H1 (cell line): ENCODE measurements around the gene STX16. TPM values are rescaled to one million over a fixed set of nuclear protein-coding genes. Genes with fewer than 3 reads are reported as not detected.

Experiments
- CTCF ChIA-PET: fragments of 300-600 bp; sonication (Branson Sonifier 250); formaldehyde crosslinking; loops from one replicate; lab custom pipeline; 2021; ENCODE audit not compliant: partially characterized antibody; lab: Charles Lee
- POLR2A ChIA-PET: fragments of 300-600 bp; sonication (Branson Sonifier 250); formaldehyde crosslinking; loops from one replicate; lab custom pipeline; 2021; ENCODE audit warnings: inconsistent platforms; ENCODE audit not compliant: partially characterized antibody; lab: Charles Lee
- DNase-seq, 2 experiments: peaks; one replicate each; pipeline versions ENCODE4 v3.0.0 to v3.0.0-alpha.2; 2010 to 2022; ENCODE audit warnings: low spot score in 2 of 2, low read depth in 1 of 2, mixed read lengths in 1 of 2
- FAIRE-seq: peaks from 2 replicates; lab custom pipeline; 2011; peaks lifted over from hg19 to GRCh38; lab: Jason Lieb, UNC
- H2AFZ ChIP-seq: 2 replicates; pipeline ENCODE4 v1.8.1; 2012; ENCODE audit warnings: low read length, inconsistent platforms
- H2AK5ac ChIP-seq: 2 replicates; pipeline ENCODE4 v1.6.1; 2013; ENCODE audit warnings: low read depth, low read length
- H2BK120ac ChIP-seq: replicated peaks from 2 replicates; pipeline ENCODE3; 2013; ENCODE audit warnings: low read depth, low read length, inconsistent platforms
- H2BK12ac ChIP-seq: 2 replicates; pipeline ENCODE4 v1.6.1; 2013; ENCODE audit warnings: low read depth, low read length
- H2BK15ac ChIP-seq: 2 replicates; pipeline ENCODE4 v1.6.1; 2013; ENCODE audit warnings: low read length
- H2BK20ac ChIP-seq: 2 replicates; pipeline ENCODE4 v1.6.1; 2013; ENCODE audit warnings: low read length
- H2BK5ac ChIP-seq: 2 replicates; pipeline ENCODE4 v1.6.1; 2013; ENCODE audit warnings: low read depth, low read length
- H3K14ac ChIP-seq: 2 replicates; pipeline ENCODE4 v1.6.1; 2013; ENCODE audit warnings: inconsistent platforms; ENCODE audit not compliant: insufficient read length
- H3K18ac ChIP-seq: 2 replicates; pipeline ENCODE4 v1.6.1; 2013; ENCODE audit warnings: low read length; ENCODE audit errors: extremely low read depth
- H3K23ac ChIP-seq: 2 replicates; pipeline ENCODE4 v1.6.1; 2013; ENCODE audit warnings: inconsistent platforms; ENCODE audit not compliant: insufficient read length
- H3K23me2 ChIP-seq: 2 replicates; pipeline ENCODE4 v1.6.1; 2013; ENCODE audit warnings: low read depth, low read length
- H3K27ac ChIP-seq: 2 replicates; pipeline ENCODE4 v1.6.1; 2011; ENCODE audit warnings: low read depth, low read length, inconsistent platforms
- H3K27me3 ChIP-seq, 4 experiments: replicated peaks in 1 of 4; 1 replicate in 1 of 4; 2 replicates in 3 of 4; pipeline versions ENCODE4 v1.6.1 to v1.8.1; 2011 to 2013; ENCODE audit warnings: low read length in 3 of 4, mild to moderate bottlenecking in 3 of 4, inconsistent platforms in 2 of 4, mixed read lengths in 2 of 4, moderate library complexity in 1 of 4; ENCODE audit not compliant: control insufficient read depth in 3 of 4, insufficient read depth in 3 of 4; ENCODE audit errors: extremely low read depth in 1 of 4
- H3K36me3 ChIP-seq, 4 experiments: 2 replicates each; pipeline versions ENCODE4 v1.6.1 to v1.8.1; 2011 to 2013; ENCODE audit warnings: mild to moderate bottlenecking in 4 of 4, low read length in 3 of 4, moderate library complexity in 2 of 4, control low read depth in 1 of 4, inconsistent platforms in 1 of 4; ENCODE audit not compliant: insufficient read depth in 4 of 4, control insufficient read depth in 2 of 4
- H3K4ac ChIP-seq: replicated peaks from 2 replicates; pipeline ENCODE3; 2013; ENCODE audit warnings: low read length, low read depth, mixed read lengths, inconsistent platforms; ENCODE audit not compliant: insufficient read length
- H3K4me1 ChIP-seq, 4 experiments: replicated peaks in 1 of 4; 1 replicate in 1 of 4; 2 replicates in 3 of 4; pipeline versions ENCODE4 v1.6.1 to v1.8.1; 2011 to 2013; ENCODE audit warnings: low read length in 3 of 4, inconsistent platforms in 2 of 4, mixed read lengths in 1 of 4; ENCODE audit not compliant: insufficient read depth in 4 of 4, control insufficient read depth in 3 of 4
- H3K4me2 ChIP-seq, 2 experiments: 2 replicates each; pipeline versions ENCODE4 v1.6.1 to v1.8.1; 2011 to 2013; ENCODE audit warnings: low read depth in 2 of 2, low read length in 2 of 2, control low read depth in 1 of 2, inconsistent platforms in 1 of 2, mild to moderate bottlenecking in 1 of 2; ENCODE audit not compliant: insufficient read depth in 1 of 2
- H3K4me3 ChIP-seq, 4 experiments: fragments of 200-600, 300-600 bp in 1 of 4; sonication (generic), shearing (Covaris generic), sonication (Bioruptor Twin) in 1 of 4; 2 replicates each; pipeline versions ENCODE4 v1.5.1 to v1.8.1; 2011 to 2016; ENCODE audit warnings: low read length in 4 of 4, low read depth in 3 of 4, control low read depth in 2 of 4, inconsistent platforms in 2 of 4, mild to moderate bottlenecking in 2 of 4, mixed read lengths in 1 of 4, moderate library complexity in 1 of 4; ENCODE audit not compliant: insufficient read depth in 2 of 4; ENCODE audit errors: extremely low read depth in 1 of 4
- H3K56ac ChIP-seq: replicated peaks from 2 replicates; pipeline ENCODE3; 2013; ENCODE audit warnings: low read depth, mild to moderate bottlenecking, mixed read lengths, low read length, inconsistent platforms; ENCODE audit not compliant: insufficient read length
- H3K79me1 ChIP-seq: 2 replicates; pipeline ENCODE4 v1.6.1; 2013; ENCODE audit warnings: low read depth, low read length, control low read depth
- H3K79me2 ChIP-seq, 2 experiments: 2 replicates each; pipeline versions ENCODE4 v1.6.1 to v1.8.1; 2012 to 2013; ENCODE audit warnings: low read length in 2 of 2, mild to moderate bottlenecking in 2 of 2, inconsistent platforms in 1 of 2; ENCODE audit not compliant: insufficient read depth in 2 of 2, control insufficient read depth in 1 of 2
- H3K9ac ChIP-seq, 4 experiments: replicated peaks in 1 of 4; 1 replicate in 1 of 4; 2 replicates in 3 of 4; pipeline versions ENCODE4 v1.6.1 to v1.8.1; 2011 to 2013; ENCODE audit warnings: low read depth in 3 of 4, low read length in 3 of 4, control low read depth in 2 of 4, mild to moderate bottlenecking in 2 of 4, moderate library complexity in 2 of 4, inconsistent platforms in 1 of 4; ENCODE audit errors: extremely low read depth in 1 of 4
- H3K9me3 ChIP-seq, 2 experiments: 2 replicates each; pipeline versions ENCODE4 v1.6.1 to v1.8.1; 2012 to 2013; ENCODE audit warnings: mild to moderate bottlenecking in 2 of 2, moderate library complexity in 2 of 2, control low read depth in 1 of 2, inconsistent platforms in 1 of 2, low read depth in 1 of 2, low read length in 1 of 2, mixed read lengths in 1 of 2; ENCODE audit not compliant: insufficient read depth in 2 of 2
- H4K20me1 ChIP-seq, 2 experiments: replicated peaks in 1 of 2; 2 replicates each; pipeline versions ENCODE3 to v1.8.1; 2011 to 2013; ENCODE audit warnings: inconsistent platforms in 2 of 2, low read length in 2 of 2, mild to moderate bottlenecking in 1 of 2; ENCODE audit not compliant: insufficient read depth in 2 of 2, control insufficient read depth in 1 of 2
- H4K5ac ChIP-seq: 2 replicates; pipeline ENCODE4 v1.6.1; 2013; ENCODE audit warnings: low read length, low read depth, mixed read lengths, inconsistent platforms; ENCODE audit not compliant: insufficient read length
- H4K8ac ChIP-seq: 2 replicates; pipeline ENCODE4 v1.8.0; 2013; ENCODE audit warnings: mild to moderate bottlenecking, moderate library complexity, low read length, inconsistent platforms; ENCODE audit not compliant: insufficient read depth; ENCODE audit errors: extremely low read depth
- H4K91ac ChIP-seq: replicated peaks from 2 replicates; pipeline ENCODE3; 2013; ENCODE audit warnings: low read length, mixed read lengths, inconsistent platforms; ENCODE audit not compliant: insufficient read length
- ATF2 ChIP-seq: IDR thresholded peaks from 2 replicates; pipeline ENCODE4 v1.6.1; 2012; ENCODE audit warnings: low read length, inconsistent platforms
- CEBPB ChIP-seq: IDR thresholded peaks from 2 replicates; pipeline ENCODE4 v1.6.1; 2012; ENCODE audit warnings: low read depth, low read length
- CHD1 ChIP-seq: IDR thresholded peaks from 2 replicates; pipeline ENCODE4 v1.6.1; 2012; ENCODE audit warnings: low read depth, low read length, improper control_type of control experiment
- GABPA ChIP-seq: IDR thresholded peaks from 2 replicates; pipeline ENCODE4 v1.6.1; 2011; ENCODE audit warnings: mild to moderate bottlenecking, low read length, moderate library complexity, borderline replicate concordance; ENCODE audit not compliant: insufficient read depth
- KDM4A ChIP-seq: IDR thresholded peaks from one replicate; pipeline ENCODE4 v1.7.1; 2012; ENCODE audit warnings: low read depth, mild to moderate bottlenecking, moderate library complexity, low read length, inconsistent platforms; ENCODE audit not compliant: severe bottlenecking
- MAX ChIP-seq: IDR thresholded peaks from 2 replicates; pipeline ENCODE4 v1.6.1; 2012; ENCODE audit warnings: inconsistent platforms
- PHF8 ChIP-seq: fragments of 200-600 bp; sonication (generic); conservative IDR thresholded peaks from 2 replicates; pipeline ENCODE4 v1.7.1; 2012; ENCODE audit warnings: low read depth, mild to moderate bottlenecking, inconsistent platforms, low read length, moderate library complexity
- POLR2AphosphoS5 ChIP-seq: IDR thresholded peaks from 2 replicates; pipeline ENCODE4 v1.6.1; 2011; ENCODE audit warnings: low read depth, low read length
- SIRT6 ChIP-seq: IDR thresholded peaks from one replicate; pipeline ENCODE4 v1.7.1; 2012; ENCODE audit warnings: low read length, inconsistent platforms
- SRF ChIP-seq: IDR thresholded peaks from 2 replicates; pipeline ENCODE4 v1.6.1; 2011; ENCODE audit warnings: mild to moderate bottlenecking, low read depth, low read length, moderate library complexity
- YY1 ChIP-seq: IDR thresholded peaks from 2 replicates; pipeline ENCODE4 v1.6.1; 2011; ENCODE audit warnings: low read depth, mild to moderate bottlenecking, low read length
- WGBS, 2 experiments: shearing (Covaris generic) in 1 of 2; methylation state at CpG; one replicate each; pipeline versions ENCODE4 v1.1.6 to v1.1.7; 2013 to 2015; ENCODE audit warnings: low lambda C conversion rate in 2 of 2, mixed read lengths in 2 of 2, inconsistent platforms in 1 of 2, low coverage in 1 of 2, missing lambda C conversion rate in 1 of 2; ENCODE audit not compliant: insufficient replicate concordance in 2 of 2, insufficient coverage in 1 of 2, insufficient read length in 1 of 2; ENCODE audit errors: extremely low coverage in 1 of 2, missing lambda C conversion rate in 1 of 2; 5-methylcytosine and 5-hydroxymethylcytosine counted together
- polyA plus RNA-seq, 7 experiments: library from polyadenylated mRNA; depleted of rRNA in 3 of 7; stranded (reverse) in 5 of 7; unstranded in 2 of 7; fragments of >200 nt in 5 of 7; fragments of 200-250 nt in 2 of 7; gene quantifications; 1 replicate in 5 of 7; 2 replicates in 1 of 7; 4 replicates in 1 of 7; pipeline versions ENCODE4 v1.2.1 to v1.2.3, GENCODE V29; 2011 to 2013; ENCODE audit warnings: missing spikeins in 2 of 7, mixed read lengths in 2 of 7
- total RNA-seq: library from RNA; stranded (reverse); fragmentation: NEBNext Ultra II Directional; extraction: Animal tissue kit (Norgen Biotek cat#: 25700); gene quantifications from 2 replicates; pipeline ENCODE4 v1.2.1, GENCODE V29; 2021

The STX16 gene
- total and polyA plus RNA-seq, 2 of the 8 experiments (the other 6 are each of a cell fraction or from before 2014, with no cell fraction given): 45.2 to 61.6 TPM

- no peak for FAIRE-seq
- no peak for TF ChIP-seq GABPA
- no peak for TF ChIP-seq POLR2AphosphoS5
- TF ChIP-seq YY1: no peak
- TF ChIP-seq ATF2: no peak
- no peak for TF ChIP-seq SIRT6
- TF ChIP-seq KDM4A: no peak
- TF ChIP-seq PHF8: no peak
- TF ChIP-seq CHD1: no peak
- TF ChIP-seq MAX: no peak
- TF ChIP-seq SRF: no peak
- TF ChIP-seq CEBPB: no peak
Measured at GRCh38 chr20:58697201-58697866, 46.3 kb downstream of the STX16 start.

More at GRCh38 chr20:58697201-58697866, 46.3 kb downstream of the STX16 start:
- no peak for DNase-seq
- H3K56ac ChIP-seq: no peak overlapping the region
- no peak overlapping the region for H3K4me3 ChIP-seq
- no peak overlapping the region for H4K5ac ChIP-seq
- H2BK20ac ChIP-seq: no peak overlapping the region
- peaks cover 4% of the 10 kb centered on the region; the same call in 1 of the 2 replicates for H3K23me2 ChIP-seq
- 94% methylated on average over 19 of the region's 21 CpGs; no CpG with 5 or more reads in 1 of the 2 experiments for WGBS, 2 experiments
- no peak overlapping the region for H2AK5ac ChIP-seq
- no peak overlapping the region for H2BK12ac ChIP-seq
- H3K4me2 ChIP-seq: no peak overlapping the region
- H2BK5ac ChIP-seq: peak overlapping the region; percentile 67; the same call in 1 of the 2 replicates
- no peak overlapping the region; the same call in 1 of the 2 replicates for H4K8ac ChIP-seq
- H3K79me1 ChIP-seq: 0 out of 2 replicates have a peak, but pooled peaks cover 4% of the 10 kb centered on the region
- ChIA-PET POLR2A (interaction anchor here (0.8 to 16.8 kb wide), 13 partner anchors 9 to 153 kb away, joined by 3 to 188 read pairs (median 4); partner anchors contain the start of gene STX16), CTCF (interaction anchor here (0.8 to 3.2 kb wide), 5 partner anchors 10 to 216 kb away, joined by 3 to 8 read pairs (median 5); partner anchors contain the start of gene STX16)
- no peak overlapping the region for H2BK15ac ChIP-seq
- H3K4me1 ChIP-seq: peaks cover 3 to 15% (median 8%) of the 10 kb centered on the region in 4 experiments; a peak in 6 of 7 replicates
- no peak overlapping the region for H3K18ac ChIP-seq
- no peak overlapping the region for H3K4ac ChIP-seq
- no peaks in the 10 kb centered on the region for H3K27me3 ChIP-seq
- H3K23ac ChIP-seq: no peak overlapping the region
- H2AFZ ChIP-seq: no peak overlapping the region
- H3K14ac ChIP-seq: no peak overlapping the region
- no peak overlapping the region for H3K27ac ChIP-seq
- no peaks in the 10 kb centered on the region; a peak in 1 of 4 replicates for H3K79me2 ChIP-seq
- H2BK120ac ChIP-seq: no peak overlapping the region
- no peaks in the 10 kb centered on the region for H3K9me3 ChIP-seq
- peaks cover 4 to 25% (median 10%) of the 10 kb centered on the region in 4 experiments; a peak in 7 of 8 replicates for H3K36me3 ChIP-seq
- H4K91ac ChIP-seq: no peak overlapping the region
- H4K20me1 ChIP-seq: peaks cover 3 to 8% of the 10 kb centered on the region in 2 experiments
- H3K9ac ChIP-seq: no peak overlapping the region
